Measurements from ENCODE around the gene UBE2G2.

The UBE2G2 gene

GRCh38 chr21:44789880-44790279 lies 11.7 kb downstream of the UBE2G2 start:
- no peak overlapping the region for H3K4me3 ChIP-seq (ENCODE audit: low read depth, low read length)
- no peak for TF ChIP-seq CTCF (conservative IDR thresholded peaks at IDR 0.05; ENCODE audit: low read depth, low read length)
- DNase-seq (ENCODE audit: low read depth), result no peak

GRCh38 chr21:44785620-44786335 lies 15.8 kb downstream of the UBE2G2 start:
- peak; percentile 79 for DNase-seq (ENCODE audit: low read depth)
- H3K4me3 ChIP-seq (ENCODE audit: low read depth, low read length), result no peak overlapping the region
- TF ChIP-seq CTCF (conservative IDR thresholded peaks at IDR 0.05; ENCODE audit: low read depth, low read length), result no peak

GRCh38 chr21:44784810-44785209 lies 16.8 kb downstream of the UBE2G2 start:
- TF ChIP-seq CTCF (conservative IDR thresholded peaks at IDR 0.05; ENCODE audit: low read depth, low read length), result no peak
- no peak for DNase-seq (ENCODE audit: low read depth)
- H3K4me3 ChIP-seq (ENCODE audit: low read depth, low read length), result no peak overlapping the region

- DNase-seq (ENCODE audit: low read depth), result no peak
These were observed 18.5 kb downstream of the UBE2G2 start for GRCh38 chr21:44783020-44783696.

GRCh38 chr21:44780767-44781459 lies 20.7 kb downstream of the UBE2G2 start:
- no peak for TF ChIP-seq CTCF (conservative IDR thresholded peaks at IDR 0.05; ENCODE audit: low read depth, low read length)
- no peak for DNase-seq (ENCODE audit: low read depth)
- no peak overlapping the region for H3K4me3 ChIP-seq (ENCODE audit: low read depth, low read length)

More at GRCh38 chr21:44783020-44783696, 18.5 kb downstream of the UBE2G2 start:
- H3K4me3 ChIP-seq (ENCODE audit: low read depth, low read length), result no peak overlapping the region
- no peak for TF ChIP-seq CTCF (conservative IDR thresholded peaks at IDR 0.05; ENCODE audit: low read depth, low read length)

DNA sequence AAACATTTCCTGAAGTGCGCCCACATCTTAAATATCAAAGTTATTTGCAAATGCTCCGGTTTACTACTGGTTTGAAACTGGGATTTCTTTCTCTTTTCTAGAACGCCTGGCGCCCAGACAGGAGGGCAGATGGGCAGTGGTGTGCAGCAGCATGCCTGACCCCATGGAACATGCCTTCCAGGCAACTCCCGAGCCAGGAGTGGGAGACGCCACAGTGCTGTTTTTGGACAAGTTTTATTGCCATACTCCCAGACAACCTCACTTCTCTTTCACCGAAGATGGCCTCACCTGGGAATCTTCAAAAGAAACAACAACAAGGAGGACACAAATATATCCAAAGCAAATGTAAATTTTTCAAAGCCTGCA lies 21.5 kb downstream of the UBE2G2 start:
- H3K4me3 ChIP-seq (ENCODE audit: low read depth, low read length), result no peak overlapping the region
- TF ChIP-seq CTCF (conservative IDR thresholded peaks at IDR 0.05; ENCODE audit: low read depth, low read length), result no peak
- DNase-seq (ENCODE audit: low read depth), result no peak
